Frontal cortex (tissue), 4 donors: Measurements from ENCODE around the gene VWA1. TPM values are rescaled to one million over a fixed set of nuclear protein-coding genes. Genes with fewer than 3 reads are reported as not detected.
A peak's percentile ranks its signal among the peaks of the same experiment; 100 is the strongest.
"Not testable (repeated sequence)": the region's sequence is repeated elsewhere in the genome, so short reads cannot be mapped to it uniquely, and the experiment has no call there.

Experiments used
- DNase-seq, 2 donors: peaks; one replicate each; pipeline ENCODE4 v3.0.0; 2012; ENCODE audit warnings: low spot score in 2 of 2
- FAIRE-seq: peaks from 2 replicates; lab custom pipeline; 2012; peaks lifted over from hg19 to GRCh38; lab: Jason Lieb, UNC
- total RNA-seq: library from RNA; depleted of rRNA; stranded (reverse); fragments of >200 nt; gene quantifications from one replicate; pipeline ENCODE4 v1.2.3, GENCODE V29; 2014
- donor health status: control.
- donor health status: control.
- donor health status: control.

The VWA1 gene
- total RNA-seq, 1 donor from 2014 or later: 2.9 TPM

GRCh38 chr1:1450616-1451015 is 15.1 kb downstream of the VWA1 start:
- not testable (repeated sequence) for FAIRE-seq, DNase-seq

DNA sequence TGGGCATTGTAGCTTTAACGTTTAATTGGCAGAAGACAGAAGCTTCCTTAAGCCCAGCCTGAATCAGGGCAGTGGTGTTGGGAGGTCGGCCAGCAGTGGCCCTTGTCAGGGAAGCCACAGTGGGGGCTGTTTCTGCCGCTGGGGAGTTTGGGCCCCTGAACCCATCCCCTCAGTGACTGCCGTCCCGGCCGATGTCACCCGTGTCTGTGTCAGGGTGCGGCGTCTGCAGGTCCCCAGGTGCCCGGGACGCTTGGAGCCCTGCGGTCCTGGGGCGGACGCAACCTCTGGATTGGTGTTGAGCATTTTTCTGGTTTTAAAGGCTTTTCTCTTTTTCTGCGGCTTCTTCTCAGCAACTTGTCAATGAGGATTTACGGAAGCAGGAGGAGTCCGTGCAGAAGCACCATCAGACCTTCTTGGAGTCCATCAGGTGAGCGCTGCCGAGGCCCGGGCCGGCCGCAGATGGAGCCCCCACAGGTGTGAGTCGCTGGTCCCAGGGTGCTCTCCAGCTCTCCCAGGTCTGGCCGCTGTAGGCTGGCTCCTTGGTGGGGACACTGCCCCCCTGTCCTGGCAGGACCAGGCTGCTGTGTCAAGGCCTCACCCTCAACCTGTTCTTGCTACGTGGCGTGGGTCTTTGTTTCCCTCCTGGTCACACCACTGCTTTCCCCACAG is 16.3 kb downstream of the VWA1 start:
- DNase-seq: peak in 1 of 2 donors; percentile 21

DNA sequence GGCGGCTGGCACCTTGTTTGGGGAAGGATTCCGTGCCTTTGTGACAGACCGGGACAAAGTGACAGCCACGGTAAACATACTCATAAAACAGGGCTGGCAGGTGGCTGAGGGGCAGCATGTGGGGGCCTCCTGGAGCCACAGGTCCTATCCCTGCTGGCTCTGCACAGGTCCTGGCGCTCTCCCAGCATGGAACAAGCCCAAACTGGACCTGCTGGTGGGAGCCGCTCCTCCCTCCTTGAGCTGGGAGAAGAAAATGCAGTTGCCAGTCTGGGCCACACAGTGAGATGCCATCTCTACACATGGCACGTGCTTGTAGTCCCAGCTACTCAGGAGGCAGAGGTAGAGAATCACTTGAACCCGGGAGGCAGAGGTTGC is 16.9 kb downstream of the VWA1 start:
- not testable (repeated sequence) for DNase-seq, FAIRE-seq

More for the DNA sequence above, 16.3 kb downstream of the VWA1 start:
- no peak for FAIRE-seq

DNA sequence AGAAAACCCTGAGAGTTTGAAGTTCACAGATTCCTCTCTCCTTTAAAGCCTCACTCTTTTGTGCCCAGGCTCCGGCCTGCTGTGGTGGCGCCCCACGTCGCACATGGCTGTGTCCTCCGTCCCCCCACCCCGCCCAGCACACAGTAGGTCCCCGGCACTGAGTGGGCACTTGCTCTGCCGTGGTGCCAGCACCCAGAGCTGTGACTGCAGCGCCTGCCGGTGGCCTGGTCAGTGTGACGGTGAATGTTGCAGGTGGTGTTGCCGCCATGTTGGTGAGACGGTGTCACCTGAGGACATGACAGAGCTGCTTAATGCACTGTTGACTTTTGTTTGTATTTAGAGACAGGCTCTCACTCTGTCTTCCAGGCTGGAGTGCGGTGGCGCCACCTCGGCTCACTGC is 17.4 kb downstream of the VWA1 start:
- DNase-seq (no peak), FAIRE-seq (no peak)

- not testable (repeated sequence) for FAIRE-seq, DNase-seq
Measured at GRCh38 chr1:1454286-1455056, 19.0 kb downstream of the VWA1 start.

DNA sequence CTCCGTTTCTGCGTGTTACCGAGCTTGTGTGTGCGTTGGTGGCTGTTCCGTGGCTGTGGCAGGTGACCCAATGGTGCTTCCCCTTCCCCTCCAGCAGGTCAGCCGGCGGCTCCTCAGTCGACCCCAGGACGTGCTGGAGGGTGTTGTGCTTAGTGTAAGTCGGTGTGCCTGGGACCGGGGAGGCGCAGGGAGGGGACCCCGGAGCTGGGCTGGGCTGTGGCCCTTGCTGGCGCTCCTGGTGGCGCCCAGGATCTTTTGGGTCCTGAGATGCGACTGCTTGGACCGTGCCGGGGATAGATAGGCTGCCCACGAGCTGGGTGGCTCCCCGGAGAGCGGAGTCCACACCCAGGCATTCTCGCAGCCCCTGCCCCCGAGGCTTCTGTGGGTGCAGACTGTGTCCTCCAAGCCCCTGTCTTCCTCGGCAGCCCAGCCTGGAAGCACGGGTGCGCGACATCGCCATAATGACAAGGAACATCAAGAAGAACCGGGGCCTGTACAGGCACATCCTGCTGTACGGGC is 19.9 kb downstream of the VWA1 start:
- no peak for DNase-seq
- no peak for FAIRE-seq

GRCh38 chr1:1455934-1456333 is 20.4 kb downstream of the VWA1 start:
- not testable (repeated sequence) for FAIRE-seq, DNase-seq

GRCh38 chr1:1456683-1457255 is 21.3 kb downstream of the VWA1 start:
- not testable (repeated sequence) for DNase-seq, FAIRE-seq

- FAIRE-seq, DNase-seq: not testable (repeated sequence)
Measured at GRCh38 chr1:1459156-1459555, 23.7 kb downstream of the VWA1 start.

- FAIRE-seq, DNase-seq: not testable (repeated sequence)
Measured at GRCh38 chr1:1459711-1460110, 24.2 kb downstream of the VWA1 start.

GRCh38 chr1:1460540-1461130 is 25.1 kb downstream of the VWA1 start:
- FAIRE-seq (no peak), DNase-seq (peak in 1 of 2 donors; percentile 13)

DNA sequence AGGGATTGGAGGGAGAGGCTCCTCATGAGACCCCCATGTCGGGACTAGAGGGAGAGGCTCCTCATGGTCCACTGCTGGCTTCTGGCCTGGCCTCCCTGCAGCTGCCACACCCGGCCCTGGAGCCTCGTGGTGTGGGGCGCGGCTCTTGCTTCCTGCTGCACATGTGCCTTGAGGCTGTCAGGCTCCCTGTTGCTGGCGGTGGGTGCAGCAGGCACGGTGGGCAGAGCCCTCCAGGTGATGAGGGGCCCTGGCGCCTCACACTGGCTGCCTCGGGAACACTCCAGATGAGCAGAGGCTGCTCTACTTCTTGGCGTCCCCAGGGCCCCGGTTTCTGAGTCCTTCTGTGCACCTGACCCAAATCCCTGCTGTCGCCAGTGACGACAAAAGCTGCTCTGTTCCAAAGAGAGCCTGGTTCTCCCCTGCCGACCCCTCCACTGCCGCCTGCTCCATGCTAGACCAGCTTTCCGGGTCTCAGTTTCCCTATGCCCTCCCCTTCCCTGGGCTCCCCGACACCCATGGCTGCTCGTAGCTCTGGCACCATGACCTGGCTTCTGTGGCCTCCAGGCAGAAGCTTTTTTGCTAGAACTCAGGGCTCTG is 26.3 kb downstream of the VWA1 start:
- FAIRE-seq: no peak
- peak in 1 of 2 donors; percentile 13 for DNase-seq

DNA sequence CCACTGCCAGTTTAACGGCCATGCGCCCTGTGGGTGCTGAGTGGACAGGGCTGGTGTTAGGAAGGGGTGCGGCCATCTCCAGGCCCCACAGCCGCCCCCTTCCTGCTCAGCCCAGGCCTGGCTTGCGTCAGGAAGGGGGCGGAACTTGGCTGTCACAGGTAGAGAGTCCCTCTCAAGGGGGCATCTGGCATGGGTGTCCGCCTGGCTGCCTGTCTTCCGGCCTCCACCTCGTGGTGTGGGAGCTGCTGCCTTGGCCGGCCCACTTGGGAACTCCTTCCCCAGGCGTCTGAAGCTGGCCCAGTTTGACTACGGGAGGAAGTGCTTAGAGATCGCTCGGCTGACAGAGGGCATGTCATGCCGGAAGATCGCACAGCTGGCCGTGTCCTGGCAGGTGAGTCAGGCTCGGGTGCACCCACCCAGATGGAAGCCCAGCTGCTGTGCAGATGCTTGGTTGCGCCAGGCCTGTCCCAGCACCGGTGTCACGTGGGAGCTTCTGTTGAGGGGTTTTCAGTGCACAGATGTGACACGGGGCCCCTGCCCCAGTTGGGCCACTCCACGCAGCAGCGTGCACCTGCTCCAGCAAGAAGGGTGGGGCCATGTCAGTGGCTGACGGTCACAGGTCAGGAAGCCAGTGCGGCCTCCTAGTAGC is 27.0 kb downstream of the VWA1 start:
- DNase-seq (no peak), FAIRE-seq (no peak)

- DNase-seq (no peak), FAIRE-seq (no peak)
Measured at GRCh38 chr1:1463312-1463711, 27.8 kb downstream of the VWA1 start.

DNA sequence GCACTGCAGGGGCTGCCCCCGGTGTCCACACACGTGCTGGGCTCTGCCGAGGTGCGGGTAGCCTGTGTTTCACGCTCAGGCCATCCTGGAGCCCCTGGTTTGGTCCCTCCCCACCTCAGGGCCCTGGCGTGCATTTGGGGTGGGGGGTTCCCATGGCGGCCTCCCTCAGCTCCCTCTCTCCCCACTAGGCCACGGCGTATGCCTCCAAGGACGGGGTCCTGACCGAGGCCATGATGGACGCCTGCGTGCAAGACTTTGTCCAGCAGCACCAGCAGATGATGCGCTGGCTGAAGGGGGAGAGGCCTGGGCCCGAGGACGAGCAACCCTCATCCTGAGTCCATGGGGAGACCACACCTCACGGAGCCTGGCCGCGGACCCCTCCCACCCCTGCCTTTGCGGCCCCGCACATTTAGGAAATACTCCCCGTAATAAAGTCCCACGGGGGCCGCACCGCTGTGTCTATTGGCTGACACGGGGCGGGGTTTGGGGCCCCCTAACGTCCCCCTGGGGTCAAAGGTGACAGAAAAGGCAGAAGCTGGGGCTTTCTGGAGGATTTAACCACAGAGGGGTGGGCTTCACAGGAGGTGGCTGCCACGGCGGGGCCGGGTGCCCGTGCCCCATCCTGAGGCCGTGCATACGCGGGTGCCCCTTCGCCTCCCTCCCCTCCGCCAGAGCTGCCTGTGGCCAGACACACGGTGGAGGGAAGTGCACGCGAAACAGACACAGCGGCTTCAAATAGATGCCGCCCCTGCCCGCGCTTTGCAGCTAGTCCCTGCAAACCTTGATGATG is 32.9 kb downstream of the VWA1 start:
- DNase-seq, FAIRE-seq: not testable (repeated sequence)

- FAIRE-seq: no peak
- DNase-seq: no peak
Measured at GRCh38 chr1:1470626-1471388, 35.3 kb downstream of the VWA1 start.

- no peak for FAIRE-seq
Measured at GRCh38 chr1:1471389-1472052, 36.0 kb downstream of the VWA1 start, which contains the start of gene ATAD3B. Gene ATAD3B (plus strand): TSS chr1:1471765. CDS start chr1:1471885, 120 bp downstream.

More at GRCh38 chr1:1471389-1472052, 36.0 kb downstream of the VWA1 start, which contains the start of gene ATAD3B:
- DNase-seq: peak; percentile 98 to 99
